ENCODE results near the gene ESR2. TPM values are rescaled to one million over a fixed set of nuclear protein-coding genes. Genes with fewer than 3 reads are reported as not detected.

The ESR2 gene
- total and polyA plus RNA-seq, 2 of the 8 experiments (the other 6 are each of a cell fraction or from before 2014, with no cell fraction given): 0.19 to 0.23 TPM

DNA sequence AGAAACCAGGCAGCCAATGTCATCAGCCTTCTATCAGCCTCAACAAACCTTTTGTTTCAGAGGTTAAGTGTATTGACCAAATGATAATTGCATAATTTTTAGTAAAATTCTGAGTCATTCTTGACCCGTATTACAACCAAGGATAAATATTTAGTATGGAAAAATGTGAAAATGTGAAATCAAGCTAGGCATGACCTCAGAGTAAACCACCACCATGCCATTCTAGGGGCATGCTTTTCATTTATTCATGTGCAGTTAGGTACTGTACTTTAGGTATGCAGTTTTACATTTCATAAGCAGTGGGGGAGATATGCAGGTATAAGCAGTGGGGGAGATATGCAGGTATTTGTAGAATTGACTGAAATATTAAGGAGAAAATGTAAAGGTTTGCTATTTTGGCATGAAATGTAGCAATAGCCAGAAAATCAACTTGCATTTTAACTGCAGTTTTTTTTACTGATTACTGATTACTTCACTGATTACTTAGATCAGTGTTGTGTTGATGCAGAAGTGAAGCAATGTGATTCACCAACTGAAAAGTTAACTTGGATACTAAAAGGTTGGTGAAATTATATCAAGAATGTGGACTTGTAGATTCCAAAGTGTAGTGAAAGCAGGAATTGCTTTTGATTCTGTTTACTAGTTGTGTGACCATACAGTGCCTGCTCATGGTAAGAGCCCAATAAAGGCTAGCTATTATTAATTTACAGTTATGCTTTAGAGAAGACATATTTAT is 184.2 kb downstream of the ESR2 start:
- Histone ChIP-seq H3K9ac (replicated peaks in 1 of 4; ENCODE audit: extremely low read depth in 1 of 4, low read depth in 3 of 4, low read length in 3 of 4) (no peak overlapping the region), H3K36me3 (ENCODE audit: control insufficient read depth in 2 of 4, insufficient read depth in 4 of 4, low read length in 3 of 4) (peaks cover 0 to 4% (median 3%) of the 10 kb centered on the region in 4 experiments; a peak in 2 of 8 replicates), H2BK20ac (ENCODE audit: low read length) (no peak overlapping the region), H4K5ac (ENCODE audit: insufficient read length, low read depth, low read length) (no peak overlapping the region), H3K4me2 (ENCODE audit: insufficient read depth in 1 of 2, low read depth in 2 of 2, low read length in 2 of 2) (no peak overlapping the region), H2BK15ac (ENCODE audit: low read length) (no peak overlapping the region), H3K18ac (ENCODE audit: extremely low read depth, low read length) (no peak overlapping the region), H3K79me2 (ENCODE audit: control insufficient read depth in 1 of 2, insufficient read depth in 2 of 2, low read length in 2 of 2) (no peaks in the 10 kb centered on the region), H2BK5ac (ENCODE audit: low read depth, low read length) (no peak overlapping the region), H2AFZ (ENCODE audit: low read length) (no peak overlapping the region), H3K4ac (replicated peaks; ENCODE audit: insufficient read length, low read depth, low read length) (no peak overlapping the region), H4K8ac (ENCODE audit: extremely low read depth, insufficient read depth, low read length) (no peak overlapping the region), H2BK120ac (replicated peaks; ENCODE audit: low read depth, low read length) (no peak overlapping the region), H3K14ac (ENCODE audit: insufficient read length) (no peak overlapping the region), H3K27me3 (replicated peaks in 1 of 4; ENCODE audit: control insufficient read depth in 3 of 4, extremely low read depth in 1 of 4, insufficient read depth in 3 of 4, low read length in 3 of 4) (no peaks in the 10 kb centered on the region), H4K20me1 (replicated peaks in 1 of 2; ENCODE audit: control insufficient read depth in 1 of 2, insufficient read depth in 2 of 2, low read length in 2 of 2) (no peaks in the 10 kb centered on the region), H4K91ac (replicated peaks; ENCODE audit: insufficient read length, low read length) (no peak overlapping the region), H3K23ac (ENCODE audit: insufficient read length) (no peak overlapping the region), H2BK12ac (ENCODE audit: low read depth, low read length) (no peak overlapping the region), H3K79me1 (ENCODE audit: low read depth, low read length) (no peaks in the 10 kb centered on the region), H3K4me3 (ENCODE audit: extremely low read depth in 1 of 4, insufficient read depth in 2 of 4, low read depth in 3 of 4, low read length in 4 of 4) (no peak overlapping the region), H3K23me2 (ENCODE audit: low read depth, low read length) (no peaks in the 10 kb centered on the region), H2AK5ac (ENCODE audit: low read depth, low read length) (no peak overlapping the region), H3K9me3 (ENCODE audit: insufficient read depth in 2 of 2, low read depth in 1 of 2, low read length in 1 of 2) (no peaks in the 10 kb centered on the region), H3K4me1 (replicated peaks in 1 of 4; ENCODE audit: control insufficient read depth in 3 of 4, insufficient read depth in 4 of 4, low read length in 3 of 4) (peaks cover 0 to 8% (median 2%) of the 10 kb centered on the region in 4 experiments; a peak in 3 of 7 replicates), H3K27ac (ENCODE audit: low read depth, low read length) (no peak overlapping the region), H3K56ac (replicated peaks; ENCODE audit: insufficient read length, low read depth, low read length) (no peak overlapping the region)
- POLR2A ChIA-PET (ENCODE audit: partially characterized antibody): no interaction called here
- no peak for FAIRE-seq
- WGBS, 2 experiments (ENCODE audit: extremely low coverage in 1 of 2, insufficient coverage in 1 of 2, insufficient read length in 1 of 2, insufficient replicate concordance in 2 of 2, low coverage in 1 of 2, low lambda C conversion rate in 2 of 2, missing lambda C conversion rate in 1 of 2): 55% methylated on average over 1 of the region's 1 CpG; no CpG with 5 or more reads in 1 of the 2 experiments
- TF ChIP-seq POU5F1 (IDR thresholded peaks at IDR 0.05; ENCODE audit: low read depth, low read length): no peak
- TF ChIP-seq RBBP5 (IDR thresholded peaks at IDR 0.05; ENCODE audit: borderline replicate concordance, low read depth, low read length): no peak
- DNase-seq (ENCODE audit: low read depth in 1 of 2, low spot score in 2 of 2): no peak
- CTCF ChIA-PET (ENCODE audit: partially characterized antibody): interaction anchor here (0.7 to 1.3 kb wide), 3 partner anchors 30 to 99 kb away, joined by 3 to 5 read pairs (median 3); no protein-coding TSS in a partner anchor
